VCaP (cell line): ENCODE data around the gene ZMYND8.

Experiments used
- H3K27ac ChIP-seq: fragments of 450-650 bp; 2 replicates; pipeline ENCODE4 v1.5.1; 2017
- CTCF ChIP-seq: fragments of 450-650 bp; conservative IDR thresholded peaks from 2 replicates; pipeline ENCODE4 v1.5.1; 2017; ENCODE audit warnings: mild to moderate bottlenecking, moderate library complexity

Gene ZMYND8

GRCh38 chr20:47306755-47307370 lies 49.6 kb downstream of the ZMYND8 start:
- H3K27ac ChIP-seq = peak overlapping the region; percentile 75
- no peak for TF ChIP-seq CTCF

DNA sequence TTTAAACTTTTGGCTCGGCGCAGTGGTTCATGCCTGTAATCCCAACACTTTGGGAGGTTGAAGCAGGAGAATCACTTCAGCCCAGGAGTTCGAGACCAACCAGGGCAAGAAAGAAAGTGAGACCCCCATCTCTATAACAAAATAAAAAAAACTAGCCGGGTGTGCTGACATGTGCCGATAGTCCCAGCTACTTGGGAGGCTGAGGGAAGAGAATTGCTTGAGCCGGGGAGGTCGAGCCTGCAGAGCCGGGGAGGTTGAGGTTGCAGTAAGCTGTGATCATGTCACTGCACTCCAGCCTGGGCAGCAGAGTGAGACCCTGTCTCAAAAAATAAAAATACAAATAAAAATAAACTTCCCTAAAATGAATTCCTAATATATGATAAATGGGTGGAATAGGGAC lies 50.4 kb downstream of the ZMYND8 start:
- TF ChIP-seq CTCF = no peak

GRCh38 chr20:47305667-47306066 lies 50.8 kb downstream of the ZMYND8 start:
- H3K27ac ChIP-seq = peak overlapping the region; percentile 75
- TF ChIP-seq CTCF = no peak

More for the DNA sequence above, 50.4 kb downstream of the ZMYND8 start:
- peak overlapping the region; percentile 75 for H3K27ac ChIP-seq

GRCh38 chr20:47304287-47304686 lies 52.2 kb downstream of the ZMYND8 start:
- TF ChIP-seq CTCF = peak; percentile 48; the same call in 1 of the 2 replicates
- H3K27ac ChIP-seq = peak overlapping the region; percentile 75

DNA sequence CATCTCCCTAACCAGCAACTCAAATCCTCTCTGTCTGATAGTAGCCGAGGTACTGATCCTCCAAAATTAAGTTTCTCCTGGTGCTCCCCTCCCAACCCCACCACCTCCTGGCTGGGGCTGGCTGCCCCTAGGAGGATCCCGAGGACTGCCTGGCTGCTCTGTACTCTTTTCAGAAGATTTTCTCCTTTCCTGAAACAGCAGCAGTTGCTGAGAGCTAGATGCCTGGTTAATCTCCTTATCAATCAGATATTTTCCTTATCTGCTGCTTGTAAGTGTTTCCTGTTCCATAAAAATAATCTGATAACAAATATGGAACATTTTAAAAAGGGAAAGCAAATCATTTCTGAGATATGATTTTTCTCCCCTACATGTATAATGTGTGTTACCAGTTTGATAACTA lies 52.8 kb downstream of the ZMYND8 start:
- no peak for TF ChIP-seq CTCF
- H3K27ac ChIP-seq = peak overlapping the region; percentile 75

DNA sequence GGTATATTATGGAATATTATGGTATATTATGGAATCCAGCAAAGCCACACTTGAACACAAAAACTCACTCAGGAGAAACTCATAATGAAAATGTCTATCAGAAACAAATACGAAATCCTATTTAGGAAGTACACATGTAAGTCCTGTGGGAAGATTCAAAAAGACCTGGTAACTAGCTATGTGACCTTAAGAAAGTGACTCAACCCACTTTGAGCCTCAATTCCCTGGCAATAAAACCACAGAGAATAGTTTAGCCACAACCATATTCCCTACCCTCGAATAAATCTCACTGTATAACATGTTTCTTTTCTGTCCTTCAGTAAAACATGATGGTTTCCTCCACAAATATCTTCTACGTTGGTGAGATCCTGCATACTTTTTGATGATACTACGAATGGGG lies 56.4 kb downstream of the ZMYND8 start:
- TF ChIP-seq CTCF = no peak
- no peak overlapping the region for H3K27ac ChIP-seq

GRCh38 chr20:47298624-47299023 lies 57.9 kb downstream of the ZMYND8 start:
- H3K27ac ChIP-seq = no peak overlapping the region
- TF ChIP-seq CTCF = no peak
